ENCODE results near the gene REG1B.

REG1B gene

DNA sequence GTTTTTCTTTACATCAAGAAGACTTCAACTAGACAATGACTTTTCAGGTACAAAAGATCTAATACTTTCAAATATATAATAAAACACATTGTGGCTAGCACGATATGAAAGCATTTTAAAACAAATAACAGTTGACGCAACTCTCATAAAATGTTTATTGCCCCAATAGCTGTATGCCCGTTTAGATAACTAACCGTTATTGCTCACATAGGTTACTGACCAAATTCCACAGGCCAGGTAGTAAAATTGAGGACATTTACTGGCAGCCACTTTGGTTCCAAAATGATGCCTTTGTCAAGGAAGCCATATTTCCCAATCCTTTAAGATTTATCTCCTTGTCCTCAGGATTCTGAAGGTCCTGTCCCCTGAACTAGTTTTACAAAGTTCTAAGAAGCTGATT is 2.9 kb upstream of the REG1B start:
- Histone ChIP-seq H4K20me1 (ENCODE audit: insufficient read depth, low read length, poor library complexity, severe bottlenecking) (no peaks in the 10 kb centered on the region), H3K9ac (ENCODE audit: low read depth, low read length, poor library complexity, severe bottlenecking) (no peak overlapping the region), H2AFZ (ENCODE audit: low read length) (no peak overlapping the region), H3K4me2 (ENCODE audit: low read depth, low read length, poor library complexity, severe bottlenecking) (no peak overlapping the region), H3K9me2 (replicated peaks; ENCODE audit: low read depth, low read length) (no peaks in the 10 kb centered on the region), H3K27me3 (ENCODE audit: insufficient read depth, low read length, poor library complexity, severe bottlenecking) (no peaks in the 10 kb centered on the region), H3K4me3 (ENCODE audit: low read length, poor library complexity, severe bottlenecking) (no peak overlapping the region), H3K9me3 (ENCODE audit: insufficient read depth, low read depth, low read length) (no peaks in the 10 kb centered on the region), H3F3A (ENCODE audit: low read depth) (no peaks in the 10 kb centered on the region), H3K79me2 (ENCODE audit: insufficient read depth, low read length) (no peaks in the 10 kb centered on the region), H3K4me1 (ENCODE audit: insufficient read depth, low read length, poor library complexity, severe bottlenecking) (no peaks in the 10 kb centered on the region), H3K36me3 (ENCODE audit: insufficient read depth, low read length) (no peaks in the 10 kb centered on the region)
- no peak for TF ChIP-seq EZH2phosphoT487 (IDR thresholded peaks at IDR 0.05; ENCODE audit: borderline replicate concordance)
- TF ChIP-seq, protein P1, sequence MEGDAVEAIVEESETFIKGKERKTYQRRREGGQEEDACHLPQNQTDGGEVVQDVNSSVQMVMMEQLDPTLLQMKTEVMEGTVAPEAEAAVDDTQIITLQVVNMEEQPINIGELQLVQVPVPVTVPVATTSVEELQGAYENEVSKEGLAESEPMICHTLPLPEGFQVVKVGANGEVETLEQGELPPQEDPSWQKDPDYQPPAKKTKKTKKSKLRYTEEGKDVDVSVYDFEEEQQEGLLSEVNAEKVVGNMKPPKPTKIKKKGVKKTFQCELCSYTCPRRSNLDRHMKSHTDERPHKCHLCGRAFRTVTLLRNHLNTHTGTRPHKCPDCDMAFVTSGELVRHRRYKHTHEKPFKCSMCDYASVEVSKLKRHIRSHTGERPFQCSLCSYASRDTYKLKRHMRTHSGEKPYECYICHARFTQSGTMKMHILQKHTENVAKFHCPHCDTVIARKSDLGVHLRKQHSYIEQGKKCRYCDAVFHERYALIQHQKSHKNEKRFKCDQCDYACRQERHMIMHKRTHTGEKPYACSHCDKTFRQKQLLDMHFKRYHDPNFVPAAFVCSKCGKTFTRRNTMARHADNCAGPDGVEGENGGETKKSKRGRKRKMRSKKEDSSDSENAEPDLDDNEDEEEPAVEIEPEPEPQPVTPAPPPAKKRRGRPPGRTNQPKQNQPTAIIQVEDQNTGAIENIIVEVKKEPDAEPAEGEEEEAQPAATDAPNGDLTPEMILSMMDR (conservative IDR thresholded peaks at IDR 0.05; ENCODE audit: low read length): no peak

DNA sequence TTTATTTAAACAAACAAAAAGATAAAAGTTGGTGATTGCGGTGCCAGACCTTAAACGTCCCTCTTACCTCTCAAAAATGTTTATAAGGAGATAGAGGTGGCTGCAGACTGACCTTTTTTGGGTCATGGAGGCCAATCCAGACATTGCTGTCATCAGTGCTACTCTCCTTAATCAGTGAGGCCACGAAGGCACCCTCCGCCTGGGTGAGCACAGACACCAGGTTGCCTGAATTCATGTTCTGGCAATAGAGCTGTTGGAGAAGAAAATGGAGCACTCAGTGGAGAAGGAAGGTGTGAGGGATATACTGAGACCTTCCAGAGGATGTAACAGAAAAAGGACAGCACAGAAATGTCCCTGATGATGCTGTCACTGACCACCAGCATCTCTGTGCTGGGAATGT is 1.5 kb downstream of the REG1B start:
- no peaks in the 10 kb centered on the region for H3K9me3 ChIP-seq (ENCODE audit: insufficient read depth, low read depth, low read length)
- no peaks in the 10 kb centered on the region for H3K79me2 ChIP-seq (ENCODE audit: insufficient read depth, low read length)
- H3K27me3 ChIP-seq (ENCODE audit: insufficient read depth, low read length, poor library complexity, severe bottlenecking): no peaks in the 10 kb centered on the region
- TF ChIP-seq EZH2phosphoT487 (IDR thresholded peaks at IDR 0.05; ENCODE audit: borderline replicate concordance): no peak
- TF ChIP-seq, protein P1 (conservative IDR thresholded peaks at IDR 0.05; ENCODE audit: low read length): no peak
- H2AFZ ChIP-seq (ENCODE audit: low read length): no peak overlapping the region
- H3K9ac ChIP-seq (ENCODE audit: low read depth, low read length, poor library complexity, severe bottlenecking): no peak overlapping the region
- no peak overlapping the region for H3K4me3 ChIP-seq (ENCODE audit: low read length, poor library complexity, severe bottlenecking)
- no peaks in the 10 kb centered on the region for H4K20me1 ChIP-seq (ENCODE audit: insufficient read depth, low read length, poor library complexity, severe bottlenecking)
- H3K36me3 ChIP-seq (ENCODE audit: insufficient read depth, low read length): no peaks in the 10 kb centered on the region
- H3K9me2 ChIP-seq (replicated peaks; ENCODE audit: low read depth, low read length): no peaks in the 10 kb centered on the region
- no peak overlapping the region for H3K4me2 ChIP-seq (ENCODE audit: low read depth, low read length, poor library complexity, severe bottlenecking)
- no peaks in the 10 kb centered on the region for H3F3A ChIP-seq (ENCODE audit: low read depth)
- H3K4me1 ChIP-seq (ENCODE audit: insufficient read depth, low read length, poor library complexity, severe bottlenecking): no peaks in the 10 kb centered on the region

DNA sequence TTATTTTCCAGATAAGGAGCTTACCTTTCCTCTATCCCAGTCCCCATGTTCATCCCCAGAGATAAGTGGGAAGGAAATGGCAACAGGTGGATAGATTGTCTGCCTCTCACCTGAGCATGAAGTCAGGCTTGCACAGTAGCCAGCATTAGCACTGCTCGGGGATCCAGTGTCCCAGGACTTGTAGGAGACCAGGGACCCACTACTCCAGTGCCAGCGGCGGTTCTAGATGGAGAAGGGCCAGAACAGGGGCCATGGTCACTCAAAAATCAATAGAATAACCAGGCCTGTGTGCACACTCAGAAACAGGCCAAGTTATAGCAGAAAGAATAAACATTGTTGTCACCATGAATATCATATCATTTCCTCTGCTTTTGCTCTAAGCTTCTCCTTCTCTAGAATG is 2.4 kb downstream of the REG1B start:
- no peaks in the 10 kb centered on the region for H3K4me1 ChIP-seq (ENCODE audit: insufficient read depth, low read length, poor library complexity, severe bottlenecking)
- no peaks in the 10 kb centered on the region for H4K20me1 ChIP-seq (ENCODE audit: insufficient read depth, low read length, poor library complexity, severe bottlenecking)
- no peaks in the 10 kb centered on the region for H3K9me2 ChIP-seq (replicated peaks; ENCODE audit: low read depth, low read length)
- no peak overlapping the region for H3K4me2 ChIP-seq (ENCODE audit: low read depth, low read length, poor library complexity, severe bottlenecking)
- H3K79me2 ChIP-seq (ENCODE audit: insufficient read depth, low read length): no peaks in the 10 kb centered on the region
- H3K9me3 ChIP-seq (ENCODE audit: insufficient read depth, low read depth, low read length): no peaks in the 10 kb centered on the region
- H2AFZ ChIP-seq (ENCODE audit: low read length): no peak overlapping the region
- H3K9ac ChIP-seq (ENCODE audit: low read depth, low read length, poor library complexity, severe bottlenecking): no peak overlapping the region
- no peak for TF ChIP-seq EZH2phosphoT487 (IDR thresholded peaks at IDR 0.05; ENCODE audit: borderline replicate concordance)
- TF ChIP-seq, protein P1 (conservative IDR thresholded peaks at IDR 0.05; ENCODE audit: low read length): no peak
- no peaks in the 10 kb centered on the region for H3F3A ChIP-seq (ENCODE audit: low read depth)
- H3K4me3 ChIP-seq (ENCODE audit: low read length, poor library complexity, severe bottlenecking): no peak overlapping the region
- H3K27me3 ChIP-seq (ENCODE audit: insufficient read depth, low read length, poor library complexity, severe bottlenecking): no peaks in the 10 kb centered on the region
- no peaks in the 10 kb centered on the region for H3K36me3 ChIP-seq (ENCODE audit: insufficient read depth, low read length)

All from Loucy (cell line).